SK-N-SH (cell line): ENCODE measurements around the gene S100A4. TPM values are rescaled to one million over a fixed set of nuclear protein-coding genes. Genes with fewer than 3 reads are reported as not detected.

Experiments
- CTCF ChIA-PET: fragments of 300-600, 350-600 bp; formaldehyde crosslinking; extraction: SDS; loops from one replicate; lab custom pipeline; 2021; lab: Yijun Ruan, JAX
- POLR2A ChIA-PET: fragments of 350-600 bp; sonication (Branson Sonifier 250); formaldehyde crosslinking; extraction: SDS; loops from one replicate; lab custom pipeline; 2020; ENCODE audit warnings: antibody characterized with exemption, inconsistent platforms; lab: Yijun Ruan, JAX
- DNase-seq: peaks from one replicate; pipeline ENCODE4 v3.0.0; 2012
- H2AFZ ChIP-seq: fragments of 200-600 bp; sonication (generic); 2 replicates; pipeline ENCODE4 v1.8.1; 2016; ENCODE audit warnings: antibody characterized with exemption, mild to moderate bottlenecking, low read depth
- H3F3A ChIP-seq: fragments of 200-600 bp; sonication (generic); replicated peaks from 2 replicates; pipeline ENCODE3; 2016; ENCODE audit warnings: antibody characterized with exemption, mild to moderate bottlenecking; ENCODE audit not compliant: insufficient read depth
- H3K27ac ChIP-seq, 2 experiments: fragments of 200-500 bp in 1 of 2; fragments of 200-600 bp in 1 of 2; sonication (Bioruptor generic) in 1 of 2; sonication (generic), shearing (Covaris generic) in 1 of 2; 2 replicates each; pipeline versions ENCODE4 v1.5.1 to v1.6.1; 2014 to 2016; ENCODE audit warnings: low read depth in 2 of 2, inconsistent platforms in 1 of 2, low read length in 1 of 2, mild to moderate bottlenecking in 1 of 2, mixed read lengths in 1 of 2
- H3K27me3 ChIP-seq: fragments of 200-600 bp; sonication (generic), shearing (Covaris generic); 2 replicates; pipeline ENCODE4 v1.6.1; 2016; ENCODE audit warnings: mixed run types; ENCODE audit not compliant: insufficient read depth
- H3K36me3 ChIP-seq, 2 experiments: fragments of 200-500 bp in 1 of 2; fragments of 200-600 bp in 1 of 2; sonication (Bioruptor generic) in 1 of 2; sonication (generic) in 1 of 2; replicated peaks in 1 of 2; 2 replicates each; pipeline versions ENCODE3 to v1.5.1; 2014 to 2016; ENCODE audit warnings: low read length in 1 of 2, mild to moderate bottlenecking in 1 of 2; ENCODE audit not compliant: insufficient read depth in 2 of 2, control insufficient read depth in 1 of 2
- H3K4me1 ChIP-seq, 2 experiments: fragments of 200-500 bp in 1 of 2; fragments of 200-600 bp in 1 of 2; sonication (Bioruptor generic) in 1 of 2; sonication (generic), shearing (Covaris generic) in 1 of 2; 2 replicates each; pipeline versions ENCODE4 v1.5.1 to v1.6.1; 2014 to 2016; ENCODE audit warnings: low read depth in 1 of 2, low read length in 1 of 2, mixed run types in 1 of 2; ENCODE audit not compliant: insufficient read depth in 2 of 2, control insufficient read depth in 1 of 2
- H3K4me2 ChIP-seq: fragments of 200-600 bp; sonication (generic), shearing (Covaris generic); 2 replicates; pipeline ENCODE4 v1.6.1; 2017; ENCODE audit warnings: mixed run types
- H3K4me3 ChIP-seq, 2 experiments: fragments of 200-500 bp in 1 of 2; fragments of 200-600 bp in 1 of 2; sonication (Bioruptor generic) in 1 of 2; sonication (generic), shearing (Covaris generic) in 1 of 2; 2 replicates each; pipeline versions ENCODE4 v1.5.1 to v1.8.1; 2014 to 2016; ENCODE audit warnings: low read depth in 2 of 2, inconsistent platforms in 1 of 2, low read length in 1 of 2, mild to moderate bottlenecking in 1 of 2, mixed read lengths in 1 of 2, moderate library complexity in 1 of 2
- H3K79me2 ChIP-seq: fragments of 200-600 bp; sonication (generic); 2 replicates; pipeline ENCODE4 v1.8.1; 2017; ENCODE audit warnings: mild to moderate bottlenecking; ENCODE audit not compliant: insufficient read depth
- H3K9ac ChIP-seq: fragments of 200-600 bp; sonication (generic); 2 replicates; pipeline ENCODE4 v1.6.1; 2017; ENCODE audit warnings: mixed run types
- H3K9me2 ChIP-seq: fragments of 200-600 bp; sonication (generic); 2 replicates; pipeline ENCODE4 v1.6.1; 2017; ENCODE audit warnings: mixed run types
- H3K9me3 ChIP-seq: fragments of 200-600 bp; sonication (generic); 2 replicates; pipeline ENCODE4 v1.6.1; 2017; ENCODE audit warnings: mixed run types, mild to moderate bottlenecking, moderate library complexity
- H4K20me1 ChIP-seq: fragments of 200-600 bp; sonication (generic); 2 replicates; pipeline ENCODE4 v1.6.1; 2017; ENCODE audit warnings: mild to moderate bottlenecking, mixed run types; ENCODE audit not compliant: insufficient read depth
- CHD2 ChIP-seq: fragments of 150-350 bp; IDR thresholded peaks from 2 replicates; pipeline ENCODE4 v1.6.1; 2018; ENCODE audit warnings: low read length; ENCODE audit not compliant: partially characterized antibody
- FOXM1 ChIP-seq: IDR thresholded peaks from 2 replicates; pipeline ENCODE4 v1.4.0; 2012; ENCODE audit warnings: low read depth, mild to moderate bottlenecking
- MEF2A ChIP-seq: IDR thresholded peaks from 2 replicates; pipeline ENCODE4 v1.4.0; 2012; ENCODE audit warnings: low read depth, borderline replicate concordance
- POLR2AphosphoS5 ChIP-seq: IDR thresholded peaks from 2 replicates; pipeline ENCODE4 v1.6.1; 2012; ENCODE audit warnings: low read depth, low read length
- RCOR1 ChIP-seq: fragments of 150-350 bp; IDR thresholded peaks from 2 replicates; pipeline ENCODE4 v1.6.1; 2017; ENCODE audit warnings: antibody characterized with exemption, low read length
- REST ChIP-seq: IDR thresholded peaks from 2 replicates; pipeline ENCODE4 v1.6.1; 2012; ENCODE audit warnings: mild to moderate bottlenecking, low read depth, low read length, moderate library complexity
- RXRA ChIP-seq: IDR thresholded peaks from 2 replicates; pipeline ENCODE4 v1.4.0; 2012; ENCODE audit warnings: low read depth, mild to moderate bottlenecking, borderline replicate concordance
- SMC3 ChIP-seq: IDR thresholded peaks from 2 replicates; pipeline ENCODE4 v1.6.1; 2012; ENCODE audit warnings: low read depth, low read length, improper control_type of control experiment
- TAF1 ChIP-seq: IDR thresholded peaks from 2 replicates; pipeline ENCODE4 v1.6.1; 2012; ENCODE audit warnings: low read depth, mild to moderate bottlenecking, low read length, moderate library complexity, borderline replicate concordance
- USF1 ChIP-seq: IDR thresholded peaks from 2 replicates; pipeline ENCODE4 v1.4.0; 2012; ENCODE audit warnings: low read depth, borderline replicate concordance
- WGBS: methylation state at CpG from one replicate; pipeline ENCODE4 v1.1.6; 2017; ENCODE audit warnings: low lambda C conversion rate; 5-methylcytosine and 5-hydroxymethylcytosine counted together
- polyA plus RNA-seq, 3 experiments: library from polyadenylated mRNA; depleted of rRNA; stranded (reverse); fragments of >200 nt; gene quantifications; 2 replicates each; pipeline ENCODE4 v1.2.3, GENCODE V29; 2012
- TF ChIP-seq, protein P1 (sequence below): fragments of 200-600 bp; sonication (generic); IDR thresholded peaks from 2 replicates; pipeline ENCODE4 v1.6.1; 2017; ENCODE audit warnings: antibody characterized with exemption, mild to moderate bottlenecking, moderate library complexity
- TF ChIP-seq, protein P2 (sequence below): fragments of 150-350 bp; IDR thresholded peaks from 2 replicates; pipeline ENCODE4 v1.6.1; 2017; ENCODE audit warnings: antibody characterized with exemption, low read length, low read depth, borderline replicate concordance
- TF ChIP-seq, protein P3 (sequence below): IDR thresholded peaks from 2 replicates; pipeline ENCODE4 v1.4.0; 2012; ENCODE audit warnings: low read depth
- TF ChIP-seq, protein P4 (sequence below): fragments of 150-350 bp; IDR thresholded peaks from 2 replicates; pipeline ENCODE4 v1.6.1; 2016; ENCODE audit warnings: mild to moderate bottlenecking, low read depth, low read length

Gene S100A4
- polyA plus RNA-seq, 1 of the 3 experiments (the other 2 are of a cell fraction): 25.4 TPM

DNA sequence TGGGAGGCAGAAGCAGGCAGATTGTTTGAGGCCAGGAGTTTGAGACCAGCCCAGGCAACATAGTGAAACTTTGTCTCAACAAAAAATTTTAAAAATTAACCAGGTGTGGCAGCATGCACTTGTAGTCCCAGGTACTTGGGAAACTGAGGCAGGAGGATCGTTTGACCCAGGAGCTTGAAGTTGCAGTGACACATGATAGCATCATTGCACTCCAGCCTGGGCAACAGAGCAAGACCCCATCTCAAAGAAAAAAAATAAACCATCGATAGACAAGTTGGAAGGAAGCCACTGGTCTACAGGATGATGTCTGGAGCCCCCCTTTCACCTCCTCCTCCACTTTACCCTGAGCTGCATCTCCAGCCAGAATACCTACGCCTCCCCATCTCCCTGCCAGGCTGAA, 26.4 kb downstream of the S100A4 start:
- CTCF ChIA-PET: interaction anchor here (0.9 to 1.9 kb wide), 4 partner anchors 25 to 57 kb away, joined by 3 to 4 read pairs (median 4); no protein-coding TSS in a partner anchor

More for the DNA sequence above, 26.4 kb downstream of the S100A4 start:
- Histone ChIP-seq H3K9ac (no peak overlapping the region), H3K27me3 (no peaks in the 10 kb centered on the region), H3K27ac (no peak overlapping the region), H3K36me3 (no peaks in the 10 kb centered on the region), H3F3A (no peaks in the 10 kb centered on the region), H4K20me1 (no peaks in the 10 kb centered on the region), H3K4me2 (no peak overlapping the region), H3K9me3 (no peaks in the 10 kb centered on the region), H3K4me3 (no peak overlapping the region), H3K79me2 (no peaks in the 10 kb centered on the region), H3K9me2 (no peaks in the 10 kb centered on the region), H2AFZ (no peak overlapping the region), H3K4me1 (peaks cover 0 to 6% of the 10 kb centered on the region in 2 experiments; a peak in 1 of 4 replicates)
- TF ChIP-seq RXRA: no peak
- TF ChIP-seq TAF1: no peak
- no peak for TF ChIP-seq USF1
- TF ChIP-seq, protein P1, sequence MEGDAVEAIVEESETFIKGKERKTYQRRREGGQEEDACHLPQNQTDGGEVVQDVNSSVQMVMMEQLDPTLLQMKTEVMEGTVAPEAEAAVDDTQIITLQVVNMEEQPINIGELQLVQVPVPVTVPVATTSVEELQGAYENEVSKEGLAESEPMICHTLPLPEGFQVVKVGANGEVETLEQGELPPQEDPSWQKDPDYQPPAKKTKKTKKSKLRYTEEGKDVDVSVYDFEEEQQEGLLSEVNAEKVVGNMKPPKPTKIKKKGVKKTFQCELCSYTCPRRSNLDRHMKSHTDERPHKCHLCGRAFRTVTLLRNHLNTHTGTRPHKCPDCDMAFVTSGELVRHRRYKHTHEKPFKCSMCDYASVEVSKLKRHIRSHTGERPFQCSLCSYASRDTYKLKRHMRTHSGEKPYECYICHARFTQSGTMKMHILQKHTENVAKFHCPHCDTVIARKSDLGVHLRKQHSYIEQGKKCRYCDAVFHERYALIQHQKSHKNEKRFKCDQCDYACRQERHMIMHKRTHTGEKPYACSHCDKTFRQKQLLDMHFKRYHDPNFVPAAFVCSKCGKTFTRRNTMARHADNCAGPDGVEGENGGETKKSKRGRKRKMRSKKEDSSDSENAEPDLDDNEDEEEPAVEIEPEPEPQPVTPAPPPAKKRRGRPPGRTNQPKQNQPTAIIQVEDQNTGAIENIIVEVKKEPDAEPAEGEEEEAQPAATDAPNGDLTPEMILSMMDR: no peak
- no peak for TF ChIP-seq CHD2
- no peak for TF ChIP-seq RCOR1
- no peak for TF ChIP-seq MEF2A
- TF ChIP-seq POLR2AphosphoS5: no peak
- TF ChIP-seq FOXM1: no peak
- TF ChIP-seq, protein P2, sequence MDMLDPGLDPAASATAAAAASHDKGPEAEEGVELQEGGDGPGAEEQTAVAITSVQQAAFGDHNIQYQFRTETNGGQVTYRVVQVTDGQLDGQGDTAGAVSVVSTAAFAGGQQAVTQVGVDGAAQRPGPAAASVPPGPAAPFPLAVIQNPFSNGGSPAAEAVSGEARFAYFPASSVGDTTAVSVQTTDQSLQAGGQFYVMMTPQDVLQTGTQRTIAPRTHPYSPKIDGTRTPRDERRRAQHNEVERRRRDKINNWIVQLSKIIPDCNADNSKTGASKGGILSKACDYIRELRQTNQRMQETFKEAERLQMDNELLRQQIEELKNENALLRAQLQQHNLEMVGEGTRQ: no peak
- TF ChIP-seq SMC3: no peak
- TF ChIP-seq, protein P3, sequence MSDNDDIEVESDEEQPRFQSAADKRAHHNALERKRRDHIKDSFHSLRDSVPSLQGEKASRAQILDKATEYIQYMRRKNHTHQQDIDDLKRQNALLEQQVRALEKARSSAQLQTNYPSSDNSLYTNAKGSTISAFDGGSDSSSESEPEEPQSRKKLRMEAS: no peak
- TF ChIP-seq, protein P4, sequence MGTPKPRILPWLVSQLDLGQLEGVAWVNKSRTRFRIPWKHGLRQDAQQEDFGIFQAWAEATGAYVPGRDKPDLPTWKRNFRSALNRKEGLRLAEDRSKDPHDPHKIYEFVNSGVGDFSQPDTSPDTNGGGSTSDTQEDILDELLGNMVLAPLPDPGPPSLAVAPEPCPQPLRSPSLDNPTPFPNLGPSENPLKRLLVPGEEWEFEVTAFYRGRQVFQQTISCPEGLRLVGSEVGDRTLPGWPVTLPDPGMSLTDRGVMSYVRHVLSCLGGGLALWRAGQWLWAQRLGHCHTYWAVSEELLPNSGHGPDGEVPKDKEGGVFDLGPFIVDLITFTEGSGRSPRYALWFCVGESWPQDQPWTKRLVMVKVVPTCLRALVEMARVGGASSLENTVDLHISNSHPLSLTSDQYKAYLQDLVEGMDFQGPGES: no peak
- no peak for TF ChIP-seq REST
- POLR2A ChIA-PET: no interaction called here
- no peak for DNase-seq
- WGBS: 72% methylated on average over 3 of the region's 3 CpGs
